GM21576 (cell line): ENCODE measurements around the gene PBLD.
A peak's percentile ranks its signal among the peaks of the same experiment; 100 is the strongest.
"Not testable (repeated sequence)": the region's sequence is repeated elsewhere in the genome, so short reads cannot be mapped to it uniquely, and the experiment has no call there.

ENCODE experiments used
- ATAC-seq: cut with Tn5 transposase; IDR thresholded peaks from one replicate; pipeline ENCODE4 v1.9.1; 2021; ENCODE audit warnings: mild to moderate bottlenecking, moderate library complexity; ENCODE audit not compliant: unreplicated experiment

PBLD gene

GRCh38 chr10:68331455-68332258, 1.1 kb downstream of the PBLD start, which contains the start of gene HNRNPH3:
Gene HNRNPH3, plus strand, starts transcription at chr10:68332064. Its CDS starts 5,158 bp downstream, at chr10:68337222.
- peak; percentile 73 for ATAC-seq

GRCh38 chr10:68330852-68331454, 1.8 kb downstream of the PBLD start:
- no peak for ATAC-seq

- no peak for ATAC-seq
Measured at GRCh38 chr10:68329506-68329861, 3.2 kb downstream of the PBLD start.

- ATAC-seq, result no peak
Measured at GRCh38 chr10:68327889-68328786, 4.6 kb downstream of the PBLD start.

GRCh38 chr10:68324396-68324795, 8.3 kb downstream of the PBLD start:
- ATAC-seq, result not testable (repeated sequence)

GRCh38 chr10:68318331-68319059, 14.2 kb downstream of the PBLD start:
- ATAC-seq, result no peak

- no peak for ATAC-seq
Measured at GRCh38 chr10:68315582-68315981, 17.1 kb downstream of the PBLD start.

GRCh38 chr10:68314930-68315329, 17.8 kb downstream of the PBLD start:
- not testable (repeated sequence) for ATAC-seq

- no peak for ATAC-seq
Measured at GRCh38 chr10:68310531-68310930, 22.2 kb downstream of the PBLD start.

GRCh38 chr10:68305854-68306253, 26.9 kb downstream of the PBLD start:
- no peak for ATAC-seq

GRCh38 chr10:68303849-68304412, 28.8 kb downstream of the PBLD start:
- no peak for ATAC-seq

GRCh38 chr10:68302871-68303270, 29.9 kb downstream of the PBLD start:
- ATAC-seq, result no peak

- no peak for ATAC-seq
Measured at GRCh38 chr10:68302503-68302823, 30.3 kb downstream of the PBLD start.

GRCh38 chr10:68301790-68302502, 30.8 kb downstream of the PBLD start:
- ATAC-seq, result no peak

GRCh38 chr10:68301301-68301700, 31.4 kb downstream of the PBLD start:
- no peak for ATAC-seq

- no peak for ATAC-seq
Measured at GRCh38 chr10:68296843-68297663, 35.7 kb downstream of the PBLD start.

- no peak for ATAC-seq
Measured at GRCh38 chr10:68290736-68291135, 42.0 kb downstream of the PBLD start.

- ATAC-seq, result no peak
Measured at GRCh38 chr10:68288717-68289116, 44.0 kb downstream of the PBLD start.
